Right ventricle myocardium superior (tissue), 1 donor: Measurements from ENCODE around the gene SLC7A1. TPM values are rescaled to one million over a fixed set of nuclear protein-coding genes. Genes with fewer than 3 reads are reported as not detected.
A peak's percentile ranks its signal among the peaks of the same experiment; 100 is the strongest.

Source experiments
- ATAC-seq: fragments of 200-7000 bp; cut with Tn5 transposase; one replicate; pipeline ENCODE4 v1.9.1; 2020; ENCODE audit warnings: mild to moderate bottlenecking; ENCODE audit not compliant: poor library complexity
- DNase-seq: peaks from one replicate; pipeline ENCODE4 v3.0.0-alpha.2; 2020
- intact Hi-C: fragments of 100-400 bp; cut with DNase I; formaldehyde crosslinking; loops from one replicate; pipeline ENCODE4 v1.11.2; 2022
- total RNA-seq: library from RNA; stranded (reverse); fragmentation: NEBNext Ultra II Directional; extraction: Animal tissue kit (Norgen Biotek cat#: 25700); gene quantifications from one replicate; pipeline ENCODE4 v1.2.1, GENCODE V29; 2021
- donor health status: DM: no; HTN: yes; CAD: no; lungs with severe emphysema.

Gene SLC7A1
- total RNA-seq, 1 donor from 2014 or later, result 14.2 TPM

DNA sequence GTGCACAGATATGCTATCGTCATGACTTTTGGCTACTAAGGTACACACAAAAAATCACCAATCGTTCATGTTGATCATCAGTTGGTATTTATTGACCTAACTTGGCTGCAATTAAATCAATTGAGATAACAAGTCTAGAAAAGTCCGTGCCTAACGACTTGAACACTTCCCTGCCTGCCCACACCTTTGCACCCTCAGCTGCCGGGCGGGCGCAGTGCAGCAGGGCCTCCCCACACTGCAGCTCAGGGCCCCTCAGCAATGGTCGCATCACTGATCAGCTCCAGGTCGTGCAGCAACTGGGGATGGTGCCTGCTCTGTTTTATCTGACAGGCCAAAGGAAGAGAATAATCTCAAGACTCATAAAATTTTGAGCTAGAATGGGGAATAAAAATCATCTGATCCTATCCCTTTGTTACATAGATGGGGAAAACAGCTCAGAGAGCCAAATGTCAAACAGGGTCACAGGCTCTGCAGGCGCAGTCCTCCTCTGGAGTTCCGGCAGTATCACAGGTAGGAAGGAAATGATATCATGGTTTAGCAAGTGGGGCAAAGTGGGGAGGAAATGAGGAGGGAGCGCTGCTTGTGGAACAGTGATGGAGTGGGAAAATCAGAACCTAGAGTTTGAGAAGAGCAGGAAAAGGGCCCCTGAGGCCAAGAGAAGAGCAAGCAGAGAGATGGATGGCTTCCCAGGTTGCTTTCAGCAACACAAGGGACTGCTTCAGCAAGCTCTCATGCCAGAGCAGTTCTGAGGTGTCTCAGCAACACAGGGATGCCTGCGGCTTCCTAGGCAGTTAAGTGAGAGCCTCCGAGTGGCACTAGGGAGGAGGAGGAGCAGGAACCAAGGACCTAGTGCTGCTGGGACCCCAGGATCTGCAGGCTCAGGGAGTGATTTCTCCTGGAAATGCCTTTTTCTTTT, 57.5 kb downstream of the SLC7A1 start:
- no peak for ATAC-seq

DNA sequence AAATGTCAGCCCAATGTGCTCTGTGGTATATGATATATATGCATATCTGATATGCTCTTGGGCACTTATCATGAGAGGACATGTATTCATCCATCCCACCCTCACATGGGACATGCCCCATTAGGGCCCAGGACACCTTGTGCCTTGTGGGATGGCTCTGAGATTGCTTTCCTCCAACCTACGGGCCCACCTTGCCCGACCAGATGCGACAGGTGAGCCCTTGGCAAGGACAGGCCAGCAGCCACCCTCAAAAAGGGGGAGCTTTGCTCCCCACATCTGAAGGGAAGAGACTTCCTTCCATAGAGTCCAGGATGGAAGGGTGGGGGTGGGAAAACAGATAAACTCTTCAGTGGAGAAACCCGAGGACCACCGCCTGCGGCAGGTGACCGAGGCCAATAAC, 58.6 kb downstream of the SLC7A1 start:
- ATAC-seq, result no peak
- DNase-seq, result no peak
- intact Hi-C loops, result no loop called here

More for the DNA sequence above, 57.5 kb downstream of the SLC7A1 start:
- DNase-seq, result no peak
- intact Hi-C loops, result no loop called here

DNA sequence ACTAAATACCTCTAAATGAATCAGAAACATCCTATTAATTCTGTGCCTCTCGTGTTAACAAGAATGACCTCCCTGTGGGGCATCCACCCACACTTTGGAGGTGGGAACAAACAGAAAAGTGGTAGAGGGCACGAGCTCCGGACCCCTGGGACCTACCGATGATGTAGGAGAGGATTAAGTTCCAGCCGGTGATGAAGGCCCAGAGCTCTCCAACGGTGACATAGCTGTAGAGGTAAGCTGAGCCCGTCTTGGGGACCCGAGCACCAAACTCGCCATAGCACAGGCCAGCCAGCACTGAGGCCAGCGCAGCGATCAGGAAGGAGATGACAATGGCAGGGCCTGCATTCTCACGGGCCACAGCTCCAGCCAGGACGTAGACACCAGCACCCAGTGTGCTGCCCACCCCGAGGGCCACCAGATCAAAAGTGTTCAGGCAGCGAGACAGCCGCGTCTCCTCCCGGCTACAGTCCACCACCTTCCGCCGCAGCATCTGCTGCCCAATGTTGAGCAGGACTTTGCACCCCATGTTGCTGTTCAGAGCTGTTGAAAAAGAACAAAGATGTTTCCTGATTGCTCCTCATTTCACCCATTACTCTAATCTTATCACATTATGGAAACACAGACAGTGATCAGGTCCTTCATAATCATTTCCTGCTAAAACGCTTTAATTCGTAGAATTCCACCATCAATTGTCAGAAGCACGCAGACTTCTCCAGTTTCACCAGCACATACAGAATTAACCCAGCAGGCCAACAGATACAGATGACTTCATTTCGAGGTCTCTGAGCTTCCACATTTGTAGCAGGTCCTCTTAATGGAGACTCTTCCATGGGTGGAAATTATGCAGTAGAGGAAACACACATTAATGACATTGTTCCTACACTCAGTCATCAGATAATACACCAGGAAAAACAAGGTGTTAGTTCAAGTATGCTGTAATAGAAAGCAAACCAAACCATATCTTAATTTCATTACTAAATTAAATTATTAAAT, 59.5 kb downstream of the SLC7A1 start:
- no peak for ATAC-seq

DNA sequence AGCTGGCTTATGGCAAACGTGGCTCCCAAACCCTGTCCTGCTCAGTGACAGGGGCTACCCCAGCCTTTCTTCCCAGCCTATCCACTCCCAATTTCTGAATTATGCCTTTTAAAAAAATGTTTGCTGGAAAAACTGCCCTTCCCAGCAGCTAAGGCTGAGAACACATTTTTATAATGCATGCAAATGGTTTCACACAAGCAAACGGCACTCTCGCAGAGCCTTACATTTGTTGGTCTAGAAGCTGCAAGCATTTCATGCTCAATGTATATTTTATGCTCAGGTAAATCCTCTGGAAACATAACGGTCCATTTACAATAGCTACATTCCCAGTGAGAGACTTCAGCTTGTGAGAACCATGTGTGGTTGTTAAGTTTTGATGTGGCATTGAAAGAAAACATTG, 61.4 kb downstream of the SLC7A1 start:
- intact Hi-C loops, result no loop called here
- ATAC-seq, result no peak

More for the DNA sequence above, 59.5 kb downstream of the SLC7A1 start:
- intact Hi-C loops, result no loop called here
- no peak for DNase-seq

DNA sequence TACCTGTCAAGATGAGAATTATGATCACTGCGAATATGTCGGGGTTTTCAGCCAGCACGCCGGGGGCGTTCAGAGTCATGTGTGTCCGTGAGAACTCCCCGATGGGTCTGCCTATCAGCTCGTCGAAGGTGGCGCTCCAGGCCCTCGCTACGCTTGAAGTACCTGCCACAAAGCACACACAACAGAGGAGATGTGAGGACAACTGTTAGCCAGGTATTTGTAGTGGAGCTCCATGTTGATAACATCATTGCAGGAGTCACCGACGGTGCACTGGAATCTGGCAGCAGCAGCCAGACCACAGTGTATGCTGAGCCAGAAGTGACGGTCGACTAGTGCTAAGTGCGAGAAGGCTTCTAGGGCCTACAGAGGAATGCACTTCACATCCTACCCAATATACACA, 62.7 kb downstream of the SLC7A1 start:
- DNase-seq (no peak), ATAC-seq (no peak)
- intact Hi-C loops, result no loop called here

More for the DNA sequence above, 61.4 kb downstream of the SLC7A1 start:
- DNase-seq, result no peak

DNA sequence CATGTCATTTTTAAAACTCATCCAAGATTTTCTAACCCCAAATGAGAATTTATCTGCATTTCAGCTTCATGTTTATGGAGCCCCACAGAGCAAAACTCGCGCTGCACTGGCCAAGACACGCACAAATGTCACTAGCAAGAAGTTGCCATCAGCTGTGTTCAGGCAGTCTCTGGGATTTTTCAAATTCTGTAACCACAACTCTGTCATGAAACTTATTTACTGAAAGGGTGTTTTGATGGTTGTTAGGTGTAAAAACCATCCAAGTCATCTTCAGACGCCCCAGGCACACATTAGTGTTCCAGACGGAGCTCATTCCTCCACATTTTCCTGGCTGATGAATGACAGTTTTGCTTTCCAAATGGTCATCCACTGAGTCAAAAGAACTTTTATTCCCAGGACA, 63.4 kb downstream of the SLC7A1 start:
- intact Hi-C loops, result no loop called here
- ATAC-seq (no peak), DNase-seq (no peak)

DNA sequence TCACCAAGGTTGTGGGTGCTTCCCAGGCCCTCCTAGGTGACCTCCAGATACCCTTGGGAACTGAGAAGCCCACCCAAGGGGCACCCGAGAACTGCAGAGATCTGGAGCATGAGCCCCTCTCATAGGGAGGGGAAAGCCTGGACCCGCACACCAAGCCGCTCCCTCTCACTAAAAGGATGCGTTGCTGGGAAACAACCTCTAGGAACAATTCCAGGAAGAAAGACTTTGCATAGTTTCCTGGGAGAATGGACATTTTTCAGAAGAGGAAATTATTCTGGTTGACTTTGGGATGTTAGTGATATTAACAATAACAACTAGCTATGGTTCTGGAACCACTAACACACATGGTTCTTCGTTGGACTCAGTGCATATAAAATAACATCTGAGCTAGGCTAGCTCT, 64.6 kb downstream of the SLC7A1 start:
- intact Hi-C loops, result no loop called here
- ATAC-seq, result no peak
- DNase-seq, result no peak

DNA sequence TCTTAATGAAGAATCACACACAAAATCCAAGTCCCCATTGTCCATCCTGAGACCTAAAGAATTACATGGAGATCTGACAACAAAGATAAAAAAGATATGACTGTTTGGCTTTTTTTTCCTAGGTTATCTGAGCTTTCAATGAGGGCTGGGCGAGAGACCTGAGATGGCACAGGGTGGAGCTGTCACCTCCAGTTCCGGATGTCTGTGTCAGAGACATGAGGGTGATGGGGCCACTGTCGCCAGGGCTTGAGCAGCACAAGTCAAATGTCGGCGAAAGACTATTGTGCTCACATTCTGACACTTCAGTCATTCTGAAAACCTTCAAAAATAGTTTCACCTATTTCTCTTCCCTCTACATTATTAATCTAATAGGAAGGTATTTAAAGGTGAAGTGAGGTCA, 65.7 kb downstream of the SLC7A1 start:
- ATAC-seq, result no peak

DNA sequence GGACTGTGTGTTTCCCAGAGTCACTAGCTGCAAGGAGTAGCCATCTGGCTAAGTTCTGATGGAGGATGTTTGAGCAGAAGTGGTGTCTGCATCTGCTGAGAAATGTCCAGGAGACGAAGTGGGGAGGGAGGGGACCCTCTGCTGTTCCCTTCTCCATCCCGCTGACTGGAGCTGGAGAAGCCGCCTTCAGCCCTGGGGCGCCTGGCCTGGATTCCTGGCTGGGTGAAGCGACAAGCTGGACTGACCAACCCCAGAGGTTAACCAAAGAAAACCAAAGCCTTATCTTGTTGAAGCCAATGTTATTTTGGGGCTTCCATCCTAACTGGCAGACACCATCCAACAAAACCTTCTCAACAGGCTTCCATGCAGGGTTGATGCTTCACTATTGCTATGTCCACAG, 67.6 kb downstream of the SLC7A1 start:
- no peak for DNase-seq
- no peak for ATAC-seq
- intact Hi-C loops, result no loop called here

More for the DNA sequence above, 65.7 kb downstream of the SLC7A1 start:
- intact Hi-C loops, result no loop called here
- DNase-seq, result no peak

DNA sequence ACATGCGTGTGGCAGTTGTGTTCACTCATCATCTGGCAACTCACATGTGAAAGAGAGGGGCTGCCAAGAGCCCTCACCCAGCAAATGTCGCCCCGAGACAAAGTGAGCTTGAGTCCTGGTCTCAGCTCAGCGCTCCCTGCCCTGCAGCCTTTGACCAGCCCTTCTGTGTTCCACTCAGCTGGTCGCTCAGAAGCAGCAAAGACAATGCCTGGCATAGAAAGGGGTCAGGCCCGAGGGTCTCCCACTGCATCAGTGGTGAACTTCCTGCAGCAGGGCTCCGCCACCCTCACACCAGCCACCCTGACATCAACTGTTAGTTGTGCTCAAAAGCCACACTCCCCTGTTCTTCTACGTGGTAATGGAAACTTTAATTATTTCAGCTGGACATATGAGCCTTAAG, 68.0 kb downstream of the SLC7A1 start:
- intact Hi-C loops, result no loop called here
- ATAC-seq, result no peak
- DNase-seq, result no peak

DNA sequence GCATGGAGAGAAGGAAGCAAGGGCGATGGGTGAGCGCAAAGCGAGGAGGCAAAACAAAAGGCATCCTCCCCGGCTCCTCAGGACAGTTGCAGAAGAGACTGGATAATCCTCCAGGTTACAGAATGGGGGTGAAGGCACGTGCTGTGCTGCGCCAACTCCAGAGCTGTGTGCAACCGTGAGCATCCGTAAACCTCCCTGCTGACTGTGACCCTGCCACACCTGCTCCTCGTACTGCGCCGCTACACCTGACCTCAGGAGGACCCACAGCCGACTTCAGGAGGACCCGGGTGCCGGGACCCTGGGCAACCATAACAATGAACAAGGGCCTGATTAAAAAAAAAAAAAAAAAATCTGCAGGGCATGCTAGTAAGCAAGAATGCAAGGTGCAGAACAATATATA, 68.7 kb downstream of the SLC7A1 start:
- DNase-seq (no peak), ATAC-seq (no peak)
- intact Hi-C loops, result no loop called here

DNA sequence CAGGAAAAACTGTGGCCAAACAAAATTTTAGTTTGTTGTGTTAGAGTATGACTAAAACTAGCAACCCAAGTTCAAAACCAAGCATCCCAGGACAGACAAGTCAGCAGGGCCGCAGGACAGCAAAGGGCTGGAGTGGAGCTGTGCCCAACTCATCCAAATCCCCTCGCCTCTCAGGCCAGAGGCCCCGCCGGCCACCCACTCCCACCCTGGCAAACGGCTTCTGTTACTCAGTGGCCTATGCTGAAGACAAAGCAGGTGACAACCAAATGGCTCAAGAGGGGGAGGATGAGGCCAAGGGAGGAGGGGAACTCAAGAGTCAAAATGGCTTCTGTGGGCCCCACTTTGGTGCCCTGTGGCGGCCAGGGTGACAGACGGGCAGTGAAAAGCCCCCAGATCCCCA, 69.7 kb downstream of the SLC7A1 start:
- ATAC-seq, result no peak
- no peak for DNase-seq
- intact Hi-C loops, result no loop called here

DNA sequence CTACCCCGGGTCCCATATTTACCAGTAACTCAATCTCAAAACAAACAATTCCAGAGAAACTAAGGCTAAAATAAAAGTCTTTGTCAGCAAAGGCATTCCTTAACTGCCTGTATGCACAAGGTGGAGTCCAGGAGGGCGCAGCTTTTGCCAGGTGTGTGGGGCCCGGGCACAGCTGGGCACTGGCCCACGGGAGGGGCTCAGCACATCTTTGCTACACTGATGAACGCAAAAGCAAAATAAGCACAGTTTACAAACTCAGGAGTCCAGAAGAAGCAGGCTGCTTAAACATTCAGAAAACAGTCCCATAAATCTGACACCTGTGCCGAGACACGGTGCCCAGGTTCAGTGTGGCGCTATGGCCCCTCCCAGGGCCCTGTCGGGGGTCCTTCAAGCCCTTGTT, 70.8 kb downstream of the SLC7A1 start:
- ATAC-seq (no peak), DNase-seq (no peak)
- intact Hi-C loops, result no loop called here

DNA sequence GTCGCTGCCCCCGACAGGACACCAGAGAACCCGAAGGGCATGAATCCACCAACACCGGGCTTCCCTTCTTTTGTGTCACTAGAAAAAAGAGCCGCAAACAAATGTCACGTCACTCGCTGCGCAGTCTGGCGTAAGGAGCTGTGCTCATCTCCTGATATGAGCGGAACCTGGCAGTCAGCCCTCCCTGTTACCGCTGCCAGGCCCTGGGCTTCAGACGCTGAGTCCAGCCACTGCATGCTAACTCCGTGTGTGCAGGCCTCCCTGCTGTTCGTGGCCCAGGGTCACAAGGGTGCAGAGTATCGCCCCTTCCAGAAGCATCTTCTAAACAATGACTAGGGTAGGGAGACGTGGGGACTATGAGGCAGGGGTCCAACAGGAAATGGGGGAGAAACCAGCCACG, 71.3 kb downstream of the SLC7A1 start:
- ATAC-seq, result peak; percentile 83
- DNase-seq, result peak; percentile 90
- intact Hi-C loops, result no loop called here

DNA sequence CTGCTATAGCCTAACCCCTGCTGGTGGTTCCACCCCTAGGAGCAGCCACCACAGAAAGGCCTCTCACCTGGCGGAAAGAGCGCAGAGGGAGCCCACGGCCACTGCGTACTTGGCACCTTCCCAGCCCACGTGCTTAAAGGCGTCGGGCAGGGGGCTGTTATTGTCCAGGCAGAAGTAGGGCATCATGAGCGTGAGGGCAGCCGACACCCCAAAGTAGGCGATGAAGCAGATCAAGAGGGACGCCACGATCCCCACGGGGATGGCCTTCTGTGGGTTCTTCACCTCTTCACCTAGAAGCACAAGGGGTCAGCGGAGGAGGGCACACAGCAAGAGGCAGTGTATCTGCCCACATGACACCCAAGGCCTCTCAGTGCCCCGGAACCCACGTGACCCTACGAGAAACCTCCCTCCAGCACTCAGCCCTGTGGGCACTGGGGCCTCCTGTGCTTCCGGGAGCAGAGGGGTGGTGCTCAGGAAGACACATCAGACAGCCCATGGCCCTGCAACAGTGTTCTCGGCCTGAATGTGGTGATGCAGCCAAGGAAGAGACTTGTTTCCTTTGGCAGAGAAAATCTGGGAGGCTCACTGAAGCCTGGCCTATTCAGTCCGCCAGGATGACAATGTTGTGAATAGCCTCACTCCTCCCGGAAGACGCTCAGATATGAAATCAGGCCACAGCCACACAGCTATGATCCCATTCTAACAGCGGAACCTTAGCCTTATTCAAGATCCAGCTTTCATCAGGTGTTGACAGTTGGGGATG, 72.1 kb downstream of the SLC7A1 start:
- intact Hi-C loops, result no loop called here
- ATAC-seq, result peak; percentile 76
- DNase-seq, result peak; percentile 72

DNA sequence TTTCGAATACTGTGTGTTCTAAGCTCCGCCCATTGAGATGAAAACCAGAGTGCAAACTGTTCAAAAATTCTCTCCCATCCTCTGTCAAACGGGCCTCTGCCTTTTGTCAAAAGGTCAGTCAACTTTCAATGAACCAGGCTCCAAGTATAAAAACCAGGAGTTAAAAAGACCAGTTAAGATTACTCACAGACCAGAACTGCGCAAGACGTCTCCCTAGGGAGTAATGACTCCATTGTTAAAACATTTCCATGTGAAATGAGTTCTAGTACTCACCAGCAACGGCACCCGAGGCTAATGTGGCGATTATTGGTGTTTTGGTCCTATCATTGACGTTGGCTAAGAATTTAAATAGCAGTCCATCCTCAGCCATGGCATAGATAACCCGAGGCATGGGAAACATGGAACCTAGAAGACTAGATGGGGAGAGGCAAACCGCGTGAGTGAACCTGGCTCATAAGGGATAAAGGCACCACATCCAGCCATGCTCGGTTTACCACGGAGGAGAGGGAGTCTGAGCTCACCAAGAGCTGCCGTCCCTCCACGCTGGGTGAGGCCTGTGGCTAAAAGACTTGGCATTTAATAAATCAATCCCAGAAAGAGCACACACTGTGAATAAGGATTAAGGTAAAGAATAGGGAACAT, 73.3 kb downstream of the SLC7A1 start:
- ATAC-seq (peak; percentile 73), DNase-seq (no peak)
- intact Hi-C loops, result no loop called here

DNA sequence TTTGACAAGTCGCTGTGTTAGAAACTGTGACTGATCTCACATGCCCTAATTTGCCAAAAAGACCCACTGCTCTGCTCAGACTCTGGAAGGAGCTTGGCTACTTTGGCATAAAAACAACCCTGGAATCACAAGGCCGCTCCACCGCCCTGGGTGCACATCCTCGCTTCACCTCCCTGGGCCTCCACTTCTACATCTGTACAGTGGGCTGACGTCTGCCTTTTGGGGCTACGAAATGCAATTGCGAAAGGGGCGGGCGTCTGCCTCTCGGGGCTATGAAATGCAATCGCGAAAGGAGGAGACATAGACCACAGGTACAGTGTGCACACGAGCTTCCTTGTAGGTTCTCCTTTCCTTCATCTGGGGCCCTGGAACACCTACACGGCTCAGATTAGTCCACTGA, 74.2 kb downstream of the SLC7A1 start:
- intact Hi-C loops, result no loop called here
- no peak for DNase-seq

DNA sequence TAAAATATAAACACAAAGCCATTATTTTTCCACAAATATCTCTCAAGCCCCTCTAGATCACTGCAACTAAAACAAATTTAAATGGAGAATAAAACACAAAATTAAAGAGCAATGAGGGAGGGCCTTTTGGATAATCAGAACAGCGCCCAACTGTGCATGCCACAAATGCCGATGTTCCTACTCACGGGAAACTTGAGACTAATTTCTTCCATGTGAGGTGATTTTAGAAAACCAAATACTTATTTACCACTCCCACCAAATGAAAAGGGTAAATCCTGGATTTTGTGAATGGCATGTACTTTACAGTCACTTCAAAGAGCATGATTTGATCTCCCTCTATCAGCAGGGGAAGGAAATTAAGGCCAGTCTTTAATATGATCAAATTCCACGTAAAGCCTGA, 74.8 kb downstream of the SLC7A1 start:
- ATAC-seq (no peak), DNase-seq (no peak)
- intact Hi-C loops, result no loop called here

More for the DNA sequence above, 74.2 kb downstream of the SLC7A1 start:
- no peak for ATAC-seq
